IMR-90 (cell line): Measurements from ENCODE around the gene DNAJC7. TPM values are rescaled to one million over a fixed set of nuclear protein-coding genes. Genes with fewer than 3 reads are reported as not detected.

Source experiments
- ATAC-seq: fragments of 200-7000 bp; cut with Tn5 transposase; 2 replicates; pipeline ENCODE4 v1.9.1; 2020; ENCODE audit warnings: low read depth, mild to moderate bottlenecking, moderate library complexity
- BruUV-seq: library from RNA; stranded (reverse); fragments of 400-500 nt; replicated peaks from 2 replicates; lab custom pipeline; 2021; lab: Mats Ljungman, UMichigan
- CTCF ChIA-PET: fragments of 300-600 bp; formaldehyde crosslinking; extraction: SDS; loops from one replicate; lab custom pipeline; 2021; ENCODE audit warnings: antibody characterized with exemption; lab: Yijun Ruan, JAX
- POLR2A ChIA-PET: fragments of 300-600 bp; sonication (Branson Sonifier 250); formaldehyde crosslinking; loops from one replicate; lab custom pipeline; 2022; ENCODE audit warnings: antibody characterized with exemption; ENCODE audit not compliant: unreplicated experiment; lab: Charles Lee
- DNase-seq: peaks from one replicate; pipeline ENCODE4 v3.0.0; 2013
- H2AFZ ChIP-seq: replicated peaks from 2 replicates; pipeline ENCODE3; 2013; ENCODE audit warnings: low read length, mild to moderate bottlenecking; ENCODE audit not compliant: poor library complexity
- H2AK5ac ChIP-seq: 2 replicates; pipeline ENCODE4 v1.6.1; 2013; ENCODE audit warnings: low read depth, low read length, inconsistent platforms
- H2AK9ac ChIP-seq: replicated peaks from 2 replicates; pipeline ENCODE3; 2013; ENCODE audit warnings: mild to moderate bottlenecking, low read depth, low read length, moderate library complexity; ENCODE audit not compliant: poor library complexity
- H2BK120ac ChIP-seq: 2 replicates; pipeline ENCODE4 v1.6.1; 2013; ENCODE audit warnings: low read depth, low read length, inconsistent platforms
- H2BK15ac ChIP-seq: 3 replicates; pipeline ENCODE4 v1.6.1; 2013; ENCODE audit warnings: low read depth, low read length, inconsistent platforms
- H2BK20ac ChIP-seq: 2 replicates; pipeline ENCODE4 v1.6.1; 2013; ENCODE audit warnings: low read depth, mild to moderate bottlenecking, inconsistent platforms, low read length, moderate library complexity
- H2BK5ac ChIP-seq: 2 replicates; pipeline ENCODE4 v1.6.1; 2013; ENCODE audit warnings: mild to moderate bottlenecking, low read depth, low read length, inconsistent platforms; ENCODE audit not compliant: poor library complexity, severe bottlenecking
- H3K14ac ChIP-seq: replicated peaks from 2 replicates; pipeline ENCODE4 v1.6.1; 2013; ENCODE audit warnings: low read depth, low read length, inconsistent platforms
- H3K18ac ChIP-seq: 2 replicates; pipeline ENCODE4 v1.6.1; 2013; ENCODE audit warnings: low read depth, low read length, control low read depth
- H3K23ac ChIP-seq: 2 replicates; pipeline ENCODE4 v1.6.1; 2013; ENCODE audit warnings: low read depth, low read length, inconsistent platforms
- H3K27ac ChIP-seq: 2 replicates; pipeline ENCODE4 v1.5.1; 2013; ENCODE audit warnings: mild to moderate bottlenecking, control low read depth, low read length; ENCODE audit not compliant: insufficient read depth
- H3K27me3 ChIP-seq: 2 replicates; pipeline ENCODE4 v1.6.1; 2013; ENCODE audit warnings: low read length; ENCODE audit not compliant: control insufficient read depth, insufficient read depth
- H3K36me3 ChIP-seq: 2 replicates; pipeline ENCODE4 v1.6.1; 2013; ENCODE audit warnings: low read length, mixed read lengths; ENCODE audit not compliant: control insufficient read depth, insufficient read depth
- H3K4ac ChIP-seq: 2 replicates; pipeline ENCODE4 v1.6.1; 2013; ENCODE audit warnings: low read depth, low read length, inconsistent platforms
- H3K4me1 ChIP-seq: 2 replicates; pipeline ENCODE4 v1.6.1; 2013; ENCODE audit warnings: low read length, mixed read lengths; ENCODE audit not compliant: control insufficient read depth, insufficient read depth
- H3K4me2 ChIP-seq: 2 replicates; pipeline ENCODE4 v1.6.1; 2013; ENCODE audit warnings: low read depth, mild to moderate bottlenecking, control low read depth, low read length, moderate library complexity
- H3K4me3 ChIP-seq: 2 replicates; pipeline ENCODE4 v1.5.1; 2013; ENCODE audit warnings: low read depth, mild to moderate bottlenecking, control low read depth, low read length, moderate library complexity; ENCODE audit not compliant: insufficient read depth
- H3K56ac ChIP-seq: 2 replicates; pipeline ENCODE4 v1.6.1; 2013; ENCODE audit warnings: low read length, inconsistent platforms; ENCODE audit not compliant: insufficient read depth; ENCODE audit errors: extremely low read depth
- H3K79me1 ChIP-seq, 2 experiments: 2 replicates each; pipeline ENCODE4 v1.6.1; 2013; ENCODE audit warnings: low read length in 2 of 2, inconsistent platforms in 1 of 2, low read depth in 1 of 2
- H3K9ac ChIP-seq: 2 replicates; pipeline ENCODE4 v1.6.1; 2013; ENCODE audit warnings: low read depth, low read length, control low read depth
- H3K9me1 ChIP-seq: 2 replicates; pipeline ENCODE4 v1.6.1; 2013; ENCODE audit warnings: low read length, inconsistent platforms; ENCODE audit not compliant: insufficient read depth
- H3K9me3 ChIP-seq: 2 replicates; pipeline ENCODE4 v1.6.1; 2013; ENCODE audit warnings: low read length; ENCODE audit not compliant: control insufficient read depth, insufficient read depth
- H4K20me1 ChIP-seq: 2 replicates; pipeline ENCODE4 v1.6.1; 2013; ENCODE audit warnings: low read length, inconsistent platforms; ENCODE audit not compliant: insufficient read depth
- H4K5ac ChIP-seq: 2 replicates; pipeline ENCODE4 v1.6.1; 2013; ENCODE audit warnings: mild to moderate bottlenecking, low read depth, low read length, control low read depth
- H4K8ac ChIP-seq, 2 experiments: 2 replicates each; pipeline ENCODE4 v1.6.1; 2013; ENCODE audit warnings: low read depth in 2 of 2, low read length in 2 of 2, control low read depth in 1 of 2, inconsistent platforms in 1 of 2
- H4K91ac ChIP-seq: 2 replicates; pipeline ENCODE4 v1.6.1; 2013; ENCODE audit warnings: low read depth, low read length, inconsistent platforms; ENCODE audit not compliant: insufficient read depth
- CEBPB ChIP-seq: IDR thresholded peaks from 2 replicates; pipeline ENCODE4 v1.6.1; 2012; ENCODE audit warnings: low read depth, low read length, improper control_type of control experiment
- MXI1 ChIP-seq: IDR thresholded peaks from 2 replicates; pipeline ENCODE4 v1.6.1; 2012; ENCODE audit warnings: low read depth, mild to moderate bottlenecking, low read length, moderate library complexity, borderline replicate concordance
- NFE2L2 ChIP-seq: fragments of 150-350 bp; IDR thresholded peaks from 2 replicates; pipeline ENCODE4 v1.6.1; 2016; ENCODE audit warnings: low read depth, mild to moderate bottlenecking, low read length
- RAD21 ChIP-seq: IDR thresholded peaks from 2 replicates; pipeline ENCODE4 v1.6.1; 2012; ENCODE audit warnings: low read length, improper control_type of control experiment
- RCOR1 ChIP-seq: IDR thresholded peaks from 2 replicates; pipeline ENCODE4 v1.6.1; 2012; ENCODE audit warnings: mild to moderate bottlenecking, low read length, improper control_type of control experiment; ENCODE audit not compliant: insufficient replicate concordance
- WGBS, 2 experiments: methylation state at CpG; one replicate each; pipeline versions ENCODE4 v1.1.5 to v1.1.7; 2013; ENCODE audit warnings: missing lambda C conversion rate in 2 of 2; ENCODE audit not compliant: insufficient read length in 1 of 2; ENCODE audit errors: extremely low coverage in 2 of 2; 5-methylcytosine and 5-hydroxymethylcytosine counted together
- dilution Hi-C: fragments of 300-500 bp; cut with HindIII; formaldehyde crosslinking; loops from one replicate; pipeline ENCODE4 v1.14.3; 2018; ENCODE audit warnings: low sequenced_read_pairs; ENCODE audit not compliant: unreplicated experiment
- in situ Hi-C: fragments of 300-500 bp; cut with MboI; formaldehyde crosslinking; loops from 3 replicates; pipeline ENCODE4 v1.14.3; 2019; ENCODE audit warnings: low sequenced_read_pairs, inconsistent platforms, mixed read lengths
- intact Hi-C: fragments of 100-400 bp; cut with micrococcal nuclease; formaldehyde crosslinking; loops from 2 replicates; pipeline ENCODE4 v1.10.0; 2022
- polyA plus RNA-seq, 3 experiments: library from polyadenylated mRNA; depleted of rRNA; stranded (reverse); fragments of >200 nt; gene quantifications; 2 replicates each; pipeline ENCODE4 v1.2.3, GENCODE V29; 2012; ENCODE audit warnings: low replicate concordance in 1 of 3
- total RNA-seq: library from RNA; depleted of rRNA; stranded (reverse); fragments of >200 nt; gene quantifications from 2 replicates; pipeline ENCODE4 v1.2.3, GENCODE V29; 2012

Gene DNAJC7
- total and polyA plus RNA-seq, 2 of the 4 experiments (the other 2 are of a cell fraction) = 49.3 to 71.7 TPM

DNA sequence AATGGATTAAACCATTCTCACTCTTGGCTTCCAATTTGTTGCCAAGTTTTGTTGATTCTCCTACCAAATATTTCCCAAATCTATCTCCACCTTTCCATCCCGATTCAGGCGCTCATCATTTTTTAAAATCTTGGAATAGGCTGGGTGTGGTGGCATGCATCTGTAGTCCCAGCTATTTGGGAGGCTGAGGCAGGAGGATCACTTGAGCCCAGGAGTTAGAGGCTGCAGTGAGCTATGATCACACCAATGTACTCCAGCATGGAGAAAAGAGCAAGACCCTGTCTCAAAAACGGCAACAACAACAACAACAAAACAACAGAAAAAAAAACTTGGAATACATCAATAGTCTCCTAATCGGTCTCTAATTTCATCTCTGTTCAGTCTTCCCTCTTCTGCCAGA, 1.7 kb upstream of the DNAJC7 start:
- CTCF ChIA-PET = interaction anchor here (0.9 kb wide), 1 partner anchor 10 kb away, joined by 3 read pairs; no protein-coding TSS in a partner anchor
- no peaks in the 10 kb centered on the region for H3K27me3 ChIP-seq
- POLR2A ChIA-PET = interaction anchor here (1.8 kb wide), 1 partner anchor 52 kb away, joined by 8 read pairs; the partner anchor contains the start of gene CNP

More for the DNA sequence above, 1.7 kb upstream of the DNAJC7 start:
- Histone ChIP-seq H3K18ac (no peak overlapping the region), H4K8ac (no peak overlapping the region; a peak in 1 of 4 replicates), H4K5ac (no peak overlapping the region), H3K9ac (no peak overlapping the region), H3K14ac (no peak overlapping the region), H4K20me1 (peaks cover 6% of the 10 kb centered on the region; the same call in 1 of the 2 replicates), H3K36me3 (peaks cover 14% of the 10 kb centered on the region), H2BK120ac (no peak overlapping the region), H2AFZ (no peak overlapping the region), H2AK5ac (no peak overlapping the region), H3K79me1 (peaks cover 12 to 50% of the 10 kb centered on the region in 2 experiments), H3K4ac (no peak overlapping the region), H3K23ac (no peak overlapping the region), H2BK5ac (no peak overlapping the region), H4K91ac (no peak overlapping the region), H3K9me1 (peaks cover 8% of the 10 kb centered on the region), H2BK15ac (no peak overlapping the region), H2BK20ac (no peak overlapping the region), H3K4me2 (no peak overlapping the region), H3K56ac (no peak overlapping the region), H2AK9ac (no peak overlapping the region), H3K4me3 (no peak overlapping the region), H3K9me3 (no peaks in the 10 kb centered on the region), H3K4me1 (peaks cover 3% of the 10 kb centered on the region; the same call in 1 of the 2 replicates), H3K27ac (no peak overlapping the region)
- TF ChIP-seq MXI1 (no peak), RAD21 (no peak), RCOR1 (no peak), NFE2L2 (no peak), CEBPB (no peak)
- BruUV-seq = no TSS peak
- ATAC-seq = no peak
- no peak for DNase-seq
- WGBS, 2 experiments = 100% methylated on average over 1 of the region's 4 CpGs; no CpG with 5 or more reads in 1 of the 2 experiments
- dilution Hi-C loops = no loop called here
- intact Hi-C loops = no loop called here
- in situ Hi-C loops = no loop called here
